HepG2 (cell line): ENCODE data around the gene AMER3.

Experiments used
- ATAD3A ChIP-seq: sonication (generic); formaldehyde crosslinking; IDR thresholded peaks from 2 replicates; pipeline ENCODE4 v1.4.0; 2020; ENCODE audit warnings: missing genetic modification reagents
- CTCF ChIP-seq: sonication (generic); formaldehyde crosslinking; IDR thresholded peaks from 2 replicates; pipeline ENCODE4 v1.5.0; 2020; ENCODE audit warnings: mild to moderate bottlenecking, missing genetic modification reagents, moderate library complexity
- ESRRA ChIP-seq: sonication (generic); formaldehyde crosslinking; IDR thresholded peaks from 2 replicates; pipeline ENCODE4 v1.5.1; 2020; ENCODE audit warnings: mild to moderate bottlenecking, low read depth, missing genetic modification reagents
- FOSL1 ChIP-seq: sonication (generic); formaldehyde crosslinking; IDR thresholded peaks from 2 replicates; pipeline ENCODE4 v1.9.0; 2021; ENCODE audit warnings: missing genetic modification reagents, borderline replicate concordance
- FOXO4 ChIP-seq: sonication (generic); formaldehyde crosslinking; conservative IDR thresholded peaks from 2 replicates; pipeline ENCODE4 v1.8.1; 2023; ENCODE audit warnings: missing genetic modification reagents
- HNRNPH1 ChIP-seq: fragments of 200-400 bp; formaldehyde crosslinking; optimal IDR thresholded peaks from 2 replicates; pipeline ENCODE3; 2017; ENCODE audit warnings: mild to moderate bottlenecking, low read depth, low read length
- MLLT10 ChIP-seq: sonication (generic); formaldehyde crosslinking; IDR thresholded peaks from 2 replicates; pipeline ENCODE4 v1.4.0; 2020; ENCODE audit warnings: missing genetic modification reagents
- MYPOP ChIP-seq: sonication (generic); formaldehyde crosslinking; IDR thresholded peaks from 2 replicates; pipeline ENCODE4 v1.8.1; 2023; ENCODE audit warnings: mild to moderate bottlenecking, moderate library complexity, missing genetic modification reagents
- NAIF1 ChIP-seq: sonication (generic); formaldehyde crosslinking; IDR thresholded peaks from 2 replicates; pipeline ENCODE4 v1.5.0; 2020; ENCODE audit warnings: mild to moderate bottlenecking, missing genetic modification reagents, borderline replicate concordance
- POLR2A ChIP-seq, 2 experiments: IDR thresholded peaks; 2 replicates each; pipeline ENCODE4 v1.6.1; 2011; ENCODE audit warnings: low read depth in 2 of 2, low read length in 2 of 2, mild to moderate bottlenecking in 1 of 2, moderate library complexity in 1 of 2; ENCODE audit not compliant: insufficient read depth in 1 of 2
- ZBTB33 ChIP-seq: sonication (generic); formaldehyde crosslinking; IDR thresholded peaks from 2 replicates; pipeline ENCODE4 v1.4.0; 2020; ENCODE audit warnings: missing genetic modification reagents
- ZNF160 ChIP-seq: sonication (generic); formaldehyde crosslinking; IDR thresholded peaks from 2 replicates; pipeline ENCODE4 v1.8.0; 2022; ENCODE audit warnings: mild to moderate bottlenecking, inconsistent platforms, missing genetic modification reagents
- ZNF232 ChIP-seq: sonication (generic); formaldehyde crosslinking; IDR thresholded peaks from 2 replicates; pipeline ENCODE4 v1.4.0; 2020; ENCODE audit warnings: missing genetic modification reagents, borderline replicate concordance
- ZNF629 ChIP-seq: sonication (generic); formaldehyde crosslinking; conservative IDR thresholded peaks from 2 replicates; pipeline ENCODE4 v1.5.0; 2020; ENCODE audit warnings: missing genetic modification reagents

GRCh38 chr2:130806370-130806769 lies 51.0 kb downstream of the AMER3 start:
- TF ChIP-seq ZNF629 (CRISPR knock-in tag) (no peak), CTCF (CRISPR knock-in tag) (no peak), MLLT10 (CRISPR knock-in tag) (no peak), FOSL1 (CRISPR knock-in tag) (no peak), MYPOP (CRISPR knock-in tag) (no peak), ZNF232 (CRISPR knock-in tag) (no peak), HNRNPH1 (no peak), NAIF1 (CRISPR knock-in tag) (no peak), POLR2A (IDR thresholded peaks at IDR 0.05; ENCODE audit: insufficient read depth in 1 of 2, low read depth in 2 of 2, low read length in 2 of 2) (no peak), ZBTB33 (CRISPR knock-in tag) (no peak), ZNF160 (CRISPR knock-in tag) (no peak), ATAD3A (CRISPR knock-in tag) (no peak), FOXO4 (no peak), ESRRA (CRISPR knock-in tag) (no peak)
